ENCODE results near the gene SLC12A9.

DNA sequence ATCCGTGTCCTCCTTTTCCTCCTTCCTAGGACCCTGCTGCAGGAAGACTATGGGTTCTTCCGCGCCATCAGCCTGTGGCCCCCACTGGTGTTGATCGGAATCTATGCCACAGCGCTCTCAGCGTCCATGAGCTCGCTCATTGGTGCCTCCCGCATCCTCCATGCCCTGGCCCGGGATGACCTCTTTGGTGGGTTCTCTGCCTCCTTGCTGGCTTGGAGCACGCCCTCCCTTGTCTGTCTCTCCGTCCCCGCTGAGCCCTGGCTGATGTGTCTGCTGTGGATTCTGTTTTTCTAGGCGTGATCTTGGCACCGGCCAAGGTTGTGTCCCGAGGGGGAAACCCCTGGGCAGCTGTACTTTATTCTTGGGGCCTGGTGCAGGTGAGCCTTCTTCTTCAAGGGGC, 7.3 kb downstream of the SLC12A9 start:
- TF ChIP-seq EZH2 (IDR thresholded peaks at IDR 0.05) (no peak), POLR2A (IDR thresholded peaks at IDR 0.05; ENCODE audit: borderline replicate concordance, extremely low read depth, insufficient read depth, insufficient read length) (no peak), JUND (IDR thresholded peaks at IDR 0.05) (no peak), SIN3A (IDR thresholded peaks at IDR 0.05; ENCODE audit: low read depth) (no peak), ZNF274 (IDR thresholded peaks at IDR 0.05; ENCODE audit: low read depth, low read length) (no peak), CEBPB (IDR thresholded peaks at IDR 0.05; ENCODE audit: low read depth) (no peak)
- TF ChIP-seq, protein P1, sequence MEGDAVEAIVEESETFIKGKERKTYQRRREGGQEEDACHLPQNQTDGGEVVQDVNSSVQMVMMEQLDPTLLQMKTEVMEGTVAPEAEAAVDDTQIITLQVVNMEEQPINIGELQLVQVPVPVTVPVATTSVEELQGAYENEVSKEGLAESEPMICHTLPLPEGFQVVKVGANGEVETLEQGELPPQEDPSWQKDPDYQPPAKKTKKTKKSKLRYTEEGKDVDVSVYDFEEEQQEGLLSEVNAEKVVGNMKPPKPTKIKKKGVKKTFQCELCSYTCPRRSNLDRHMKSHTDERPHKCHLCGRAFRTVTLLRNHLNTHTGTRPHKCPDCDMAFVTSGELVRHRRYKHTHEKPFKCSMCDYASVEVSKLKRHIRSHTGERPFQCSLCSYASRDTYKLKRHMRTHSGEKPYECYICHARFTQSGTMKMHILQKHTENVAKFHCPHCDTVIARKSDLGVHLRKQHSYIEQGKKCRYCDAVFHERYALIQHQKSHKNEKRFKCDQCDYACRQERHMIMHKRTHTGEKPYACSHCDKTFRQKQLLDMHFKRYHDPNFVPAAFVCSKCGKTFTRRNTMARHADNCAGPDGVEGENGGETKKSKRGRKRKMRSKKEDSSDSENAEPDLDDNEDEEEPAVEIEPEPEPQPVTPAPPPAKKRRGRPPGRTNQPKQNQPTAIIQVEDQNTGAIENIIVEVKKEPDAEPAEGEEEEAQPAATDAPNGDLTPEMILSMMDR (IDR thresholded peaks at IDR 0.05 in 2 of 3, conservative IDR thresholded peaks at IDR 0.05 in 1 of 3; ENCODE audit: borderline replicate concordance in 1 of 3, insufficient read depth in 1 of 3, low read depth in 2 of 3, low read length in 2 of 3): no peak
- TF ChIP-seq, protein P2, sequence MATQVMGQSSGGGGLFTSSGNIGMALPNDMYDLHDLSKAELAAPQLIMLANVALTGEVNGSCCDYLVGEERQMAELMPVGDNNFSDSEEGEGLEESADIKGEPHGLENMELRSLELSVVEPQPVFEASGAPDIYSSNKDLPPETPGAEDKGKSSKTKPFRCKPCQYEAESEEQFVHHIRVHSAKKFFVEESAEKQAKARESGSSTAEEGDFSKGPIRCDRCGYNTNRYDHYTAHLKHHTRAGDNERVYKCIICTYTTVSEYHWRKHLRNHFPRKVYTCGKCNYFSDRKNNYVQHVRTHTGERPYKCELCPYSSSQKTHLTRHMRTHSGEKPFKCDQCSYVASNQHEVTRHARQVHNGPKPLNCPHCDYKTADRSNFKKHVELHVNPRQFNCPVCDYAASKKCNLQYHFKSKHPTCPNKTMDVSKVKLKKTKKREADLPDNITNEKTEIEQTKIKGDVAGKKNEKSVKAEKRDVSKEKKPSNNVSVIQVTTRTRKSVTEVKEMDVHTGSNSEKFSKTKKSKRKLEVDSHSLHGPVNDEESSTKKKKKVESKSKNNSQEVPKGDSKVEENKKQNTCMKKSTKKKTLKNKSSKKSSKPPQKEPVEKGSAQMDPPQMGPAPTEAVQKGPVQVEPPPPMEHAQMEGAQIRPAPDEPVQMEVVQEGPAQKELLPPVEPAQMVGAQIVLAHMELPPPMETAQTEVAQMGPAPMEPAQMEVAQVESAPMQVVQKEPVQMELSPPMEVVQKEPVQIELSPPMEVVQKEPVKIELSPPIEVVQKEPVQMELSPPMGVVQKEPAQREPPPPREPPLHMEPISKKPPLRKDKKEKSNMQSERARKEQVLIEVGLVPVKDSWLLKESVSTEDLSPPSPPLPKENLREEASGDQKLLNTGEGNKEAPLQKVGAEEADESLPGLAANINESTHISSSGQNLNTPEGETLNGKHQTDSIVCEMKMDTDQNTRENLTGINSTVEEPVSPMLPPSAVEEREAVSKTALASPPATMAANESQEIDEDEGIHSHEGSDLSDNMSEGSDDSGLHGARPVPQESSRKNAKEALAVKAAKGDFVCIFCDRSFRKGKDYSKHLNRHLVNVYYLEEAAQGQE (IDR thresholded peaks at IDR 0.05; ENCODE audit: low read depth): no peak
